Stimulated activated CD4-positive, alpha-beta T cell treated with anti-CD3 and anti-CD28 coated beads, Interleukin-4, amount 100 ng/mL, for 24 hours (primary cell): Measurements from ENCODE around the gene KRTAP10-11.
"Not testable (repeated sequence)": the region's sequence is repeated elsewhere in the genome, so short reads cannot be mapped to it uniquely, and the experiment has no call there.

Source experiments
- DNase-seq: peaks from one replicate; pipeline ENCODE4 v3.0.0-alpha.2; 2020

Gene KRTAP10-11

GRCh38 chr21:44667612-44668011 is 21.4 kb downstream of the KRTAP10-11 start:
- DNase-seq = no peak

GRCh38 chr21:44670642-44671432 is 24.6 kb downstream of the KRTAP10-11 start:
- no peak for DNase-seq

GRCh38 chr21:44671911-44672310 is 25.7 kb downstream of the KRTAP10-11 start:
- no peak for DNase-seq

GRCh38 chr21:44677881-44678280 is 31.7 kb downstream of the KRTAP10-11 start:
- no peak for DNase-seq

- DNase-seq = no peak
Measured at GRCh38 chr21:44681152-44681551, 34.9 kb downstream of the KRTAP10-11 start.

GRCh38 chr21:44681861-44682579 is 35.8 kb downstream of the KRTAP10-11 start, which contains the start of gene KRTAP12-1:
Gene KRTAP12-1 (minus strand): TSS chr21:44682163. CDS start chr21:44682123, 40 bp downstream.
- DNase-seq = no peak

- no peak for DNase-seq
Measured at GRCh38 chr21:44682580-44683151, 36.5 kb downstream of the KRTAP10-11 start.

- no peak for DNase-seq
Measured at GRCh38 chr21:44684077-44684476, 37.9 kb downstream of the KRTAP10-11 start.

- DNase-seq = no peak
Measured at GRCh38 chr21:44684483-44684882, 38.3 kb downstream of the KRTAP10-11 start.

GRCh38 chr21:44685050-44685449 is 38.8 kb downstream of the KRTAP10-11 start:
- DNase-seq = not testable (repeated sequence)

GRCh38 chr21:44686000-44686781 is 40.0 kb downstream of the KRTAP10-11 start:
- no peak for DNase-seq

GRCh38 chr21:44686843-44687561 is 40.8 kb downstream of the KRTAP10-11 start:
- no peak for DNase-seq

GRCh38 chr21:44687671-44688070 is 41.5 kb downstream of the KRTAP10-11 start:
- DNase-seq = no peak

- DNase-seq = not testable (repeated sequence)
Measured at GRCh38 chr21:44689740-44690139, 43.5 kb downstream of the KRTAP10-11 start.

- no peak for DNase-seq
Measured at GRCh38 chr21:44691686-44692085, 45.5 kb downstream of the KRTAP10-11 start.

- no peak for DNase-seq
Measured at GRCh38 chr21:44692798-44693512, 46.7 kb downstream of the KRTAP10-11 start.

- no peak for DNase-seq
Measured at GRCh38 chr21:44694776-44695175, 48.6 kb downstream of the KRTAP10-11 start.

GRCh38 chr21:44695184-44695583 is 49.0 kb downstream of the KRTAP10-11 start:
- no peak for DNase-seq

- no peak for DNase-seq
Measured at GRCh38 chr21:44695641-44696040, 49.4 kb downstream of the KRTAP10-11 start.

GRCh38 chr21:44696572-44696971 is 50.4 kb downstream of the KRTAP10-11 start:
- no peak for DNase-seq
